ENCODE data around the gene FAM90A1.
A peak's percentile ranks its signal among the peaks of the same experiment; 100 is the strongest.
"Not testable (repeated sequence)": the region's sequence is repeated elsewhere in the genome, so short reads cannot be mapped to it uniquely, and the experiment has no call there.

Gene FAM90A1

GRCh38 chr12:8188088-8188487 lies 39.3 kb downstream of the FAM90A1 start:
- not testable (repeated sequence) for H3K36me3 ChIP-seq (ENCODE audit: control insufficient read depth, insufficient read depth, low read length, severe bottlenecking); H3K9me3 ChIP-seq (ENCODE audit: control insufficient read depth, low read length); H3K4me1 ChIP-seq (ENCODE audit: control insufficient read depth, insufficient read depth, low read length); DNase-seq (ENCODE audit: low read depth); H3K27me3 ChIP-seq (replicated peaks; ENCODE audit: control insufficient read depth, insufficient read depth, low read length); H3K4me3 ChIP-seq (ENCODE audit: low read length); H3K9ac ChIP-seq (ENCODE audit: low read length)

DNA sequence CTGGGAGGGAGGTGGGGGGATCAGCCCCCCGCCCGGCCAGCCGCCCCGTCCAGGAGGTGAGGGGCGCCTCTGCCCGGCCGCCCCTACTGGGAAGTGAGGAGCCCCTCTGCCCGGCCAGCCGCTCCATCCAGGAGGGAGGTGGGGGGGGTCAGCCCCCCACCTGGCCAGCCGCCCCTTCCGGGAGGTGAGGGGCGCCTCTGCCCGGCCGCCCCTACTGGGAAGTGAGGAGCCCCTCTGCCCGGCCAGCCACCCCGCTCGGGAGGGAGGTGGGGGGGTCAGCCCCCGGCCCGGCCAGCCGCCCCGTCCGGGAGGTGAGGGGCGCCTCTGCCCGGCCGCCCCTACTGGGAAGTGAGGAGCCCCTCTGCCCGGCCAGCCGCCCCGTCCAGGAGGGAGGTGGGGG lies 43.2 kb downstream of the FAM90A1 start:
- H3K4me1 ChIP-seq (ENCODE audit: control insufficient read depth, insufficient read depth, low read length); DNase-seq (ENCODE audit: low read depth); H3K9ac ChIP-seq (ENCODE audit: low read length); H3K36me3 ChIP-seq (ENCODE audit: control insufficient read depth, insufficient read depth, low read length, severe bottlenecking); H3K4me3 ChIP-seq (ENCODE audit: low read length); H3K9me3 ChIP-seq (ENCODE audit: control insufficient read depth, low read length); H3K27me3 ChIP-seq (replicated peaks; ENCODE audit: control insufficient read depth, insufficient read depth, low read length): not testable (repeated sequence)

DNA sequence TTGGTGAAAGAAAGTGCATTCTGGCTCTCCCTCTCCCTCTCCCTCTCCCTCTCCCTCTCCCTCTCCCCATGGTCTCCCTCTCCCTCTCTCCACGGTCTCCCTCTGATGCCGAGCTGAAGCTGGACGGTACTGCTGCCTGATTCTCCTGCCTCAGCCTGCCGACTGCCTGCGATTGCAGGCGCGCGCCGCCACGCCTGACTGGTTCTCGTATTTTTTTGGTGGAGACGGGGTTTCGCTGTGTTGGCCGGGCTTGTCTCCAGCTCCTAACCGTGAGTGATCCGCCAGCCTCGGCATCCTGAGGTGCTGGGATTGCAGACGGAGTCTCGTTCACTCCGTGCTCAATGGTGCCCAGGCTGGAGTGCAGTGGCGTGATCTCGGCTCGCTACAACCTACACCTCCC lies 44.1 kb downstream of the FAM90A1 start:
- not testable (repeated sequence) for DNase-seq (ENCODE audit: low read depth); H3K4me1 ChIP-seq (ENCODE audit: control insufficient read depth, insufficient read depth, low read length); H3K36me3 ChIP-seq (ENCODE audit: control insufficient read depth, insufficient read depth, low read length, severe bottlenecking); H3K9me3 ChIP-seq (ENCODE audit: control insufficient read depth, low read length); H3K27me3 ChIP-seq (replicated peaks; ENCODE audit: control insufficient read depth, insufficient read depth, low read length); H3K9ac ChIP-seq (ENCODE audit: low read length); H3K4me3 ChIP-seq (ENCODE audit: low read length)

GRCh38 chr12:8182923-8183322 lies 44.5 kb downstream of the FAM90A1 start:
- H3K27me3 ChIP-seq (replicated peaks; ENCODE audit: control insufficient read depth, insufficient read depth, low read length); H3K9me3 ChIP-seq (ENCODE audit: control insufficient read depth, low read length); DNase-seq (ENCODE audit: low read depth): not testable (repeated sequence)

GRCh38 chr12:8181271-8181670 lies 46.1 kb downstream of the FAM90A1 start:
- H3K36me3 ChIP-seq (ENCODE audit: control insufficient read depth, insufficient read depth, low read length, severe bottlenecking); DNase-seq (ENCODE audit: low read depth); H3K27me3 ChIP-seq (replicated peaks; ENCODE audit: control insufficient read depth, insufficient read depth, low read length); H3K4me3 ChIP-seq (ENCODE audit: low read length); H3K4me1 ChIP-seq (ENCODE audit: control insufficient read depth, insufficient read depth, low read length); H3K9me3 ChIP-seq (ENCODE audit: control insufficient read depth, low read length); H3K9ac ChIP-seq (ENCODE audit: low read length): not testable (repeated sequence)

More at GRCh38 chr12:8182923-8183322, 44.5 kb downstream of the FAM90A1 start:
- H3K4me3 ChIP-seq (ENCODE audit: low read length); H3K4me1 ChIP-seq (ENCODE audit: control insufficient read depth, insufficient read depth, low read length); H3K9ac ChIP-seq (ENCODE audit: low read length); H3K36me3 ChIP-seq (ENCODE audit: control insufficient read depth, insufficient read depth, low read length, severe bottlenecking): not testable (repeated sequence)

- H3K36me3 ChIP-seq (ENCODE audit: control insufficient read depth, insufficient read depth, low read length, severe bottlenecking); H3K9me3 ChIP-seq (ENCODE audit: control insufficient read depth, low read length); H3K4me1 ChIP-seq (ENCODE audit: control insufficient read depth, insufficient read depth, low read length); H3K27me3 ChIP-seq (replicated peaks; ENCODE audit: control insufficient read depth, insufficient read depth, low read length): not testable (repeated sequence)
- Histone ChIP-seq H3K4me3 (ENCODE audit: low read length) (peak overlapping the region; percentile 76), H3K9ac (ENCODE audit: low read length) (peak overlapping the region; percentile 75)
- peak; percentile 74 for DNase-seq (ENCODE audit: low read depth)
These were observed 47.3 kb downstream of the FAM90A1 start for GRCh38 chr12:8179989-8180585.

DNA sequence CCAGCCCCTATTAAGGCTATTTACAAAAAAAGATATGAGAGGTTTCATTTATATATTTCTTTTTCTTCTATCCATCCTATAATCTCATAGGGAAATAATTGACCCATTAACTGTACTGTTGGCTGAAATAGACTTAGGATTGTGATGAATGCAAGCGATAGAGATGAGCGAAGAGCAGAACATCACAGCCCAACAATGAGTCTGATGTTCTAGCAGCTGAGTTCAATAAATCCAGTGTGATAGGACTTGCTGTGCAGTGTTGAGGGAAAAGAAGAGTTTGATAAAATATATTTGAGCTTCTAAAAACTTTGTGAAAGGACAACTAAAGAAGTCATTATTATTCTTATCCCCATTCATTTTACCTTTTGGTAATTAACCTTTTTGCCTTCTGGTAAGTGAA lies 54.5 kb downstream of the FAM90A1 start:
- H3K9me3 ChIP-seq (ENCODE audit: control insufficient read depth, low read length); H3K27me3 ChIP-seq (replicated peaks; ENCODE audit: control insufficient read depth, insufficient read depth, low read length); DNase-seq (ENCODE audit: low read depth); H3K36me3 ChIP-seq (ENCODE audit: control insufficient read depth, insufficient read depth, low read length, severe bottlenecking); H3K4me3 ChIP-seq (ENCODE audit: low read length); H3K4me1 ChIP-seq (ENCODE audit: control insufficient read depth, insufficient read depth, low read length); H3K9ac ChIP-seq (ENCODE audit: low read length): not testable (repeated sequence)
